Lung (tissue), 12 donors: ENCODE data around the gene SPECC1L. TPM values are rescaled to one million over a fixed set of nuclear protein-coding genes. Genes with fewer than 3 reads are reported as not detected.

Experiments
- ATAC-seq: fragments of 200-7000 bp; cut with Tn5 transposase; one replicate; pipeline ENCODE4 v1.9.1; 2020; ENCODE audit warnings: moderate number of reproducible peaks; ENCODE audit not compliant: insufficient read depth, low FRiP score
- DNase-seq, 3 donors: peaks; one replicate each; pipeline ENCODE4 v3.0.0-alpha.2; 2013 to 2017
- H3K27ac ChIP-seq, 2 donors: one replicate each; pipeline ENCODE4 v1.5.1; 2013; ENCODE audit warnings: mild to moderate bottlenecking in 2 of 2, moderate library complexity in 2 of 2, control low read depth in 1 of 2, inconsistent platforms in 1 of 2, low read depth in 1 of 2, low read length in 1 of 2
- H3K27me3 ChIP-seq, 3 donors: one replicate each; pipeline ENCODE4 v1.5.1; 2013; ENCODE audit warnings: low read length in 2 of 3; ENCODE audit not compliant: control insufficient read depth in 3 of 3, insufficient read depth in 3 of 3
- H3K36me3 ChIP-seq, 4 donors: one replicate each; pipeline ENCODE4 v1.5.1; 2013; ENCODE audit warnings: low read length in 4 of 4, mild to moderate bottlenecking in 1 of 4, moderate library complexity in 1 of 4; ENCODE audit not compliant: control insufficient read depth in 4 of 4, insufficient read depth in 4 of 4
- H3K4me1 ChIP-seq, 5 donors: one replicate each; pipeline ENCODE4 v1.5.1; 2013; ENCODE audit warnings: low read length in 5 of 5, mild to moderate bottlenecking in 2 of 5, moderate library complexity in 1 of 5; ENCODE audit not compliant: control insufficient read depth in 5 of 5, insufficient read depth in 5 of 5
- H3K4me3 ChIP-seq: one replicate; pipeline ENCODE4 v1.5.1; 2013; ENCODE audit warnings: mild to moderate bottlenecking, control low read depth, moderate library complexity
- H3K9ac ChIP-seq, 2 donors: one replicate each; pipeline ENCODE4 v1.5.1; 2013; ENCODE audit warnings: low read length in 2 of 2, control low read depth in 1 of 2; ENCODE audit not compliant: insufficient read depth in 1 of 2
- H3K9me3 ChIP-seq, 4 donors: one replicate each; pipeline ENCODE4 v1.5.1; 2013; ENCODE audit warnings: low read length in 3 of 4, mild to moderate bottlenecking in 1 of 4, moderate library complexity in 1 of 4; ENCODE audit not compliant: control insufficient read depth in 4 of 4, insufficient read depth in 3 of 4
- WGBS, 2 donors: extraction: QIAGEN DNeasy Blood & Tissue Kit; methylation state at CpG; one replicate each; pipeline ENCODE4 v1.1.7; 2013; 5-methylcytosine and 5-hydroxymethylcytosine counted together
- polyA plus RNA-seq, 2 donors: library from polyadenylated mRNA; stranded (reverse); fragments of 200-250 nt; gene quantifications; one replicate each; pipeline ENCODE4 v1.2.1, GENCODE V29; 2013
- total RNA-seq, 2 donors: library from RNA; depleted of rRNA in 1 of 2; stranded (reverse); fragments of >200 nt in 1 of 2; gene quantifications; one replicate each; pipeline ENCODE4 v1.2.1, GENCODE V29; 2014 to 2021
- TF ChIP-seq, protein P1 (sequence below): IDR thresholded peaks from 2 replicates; pipeline ENCODE4 v1.5.1; 2012; ENCODE audit warnings: mild to moderate bottlenecking; ENCODE audit errors: control extremely low read depth, extremely low read depth
- donor health status: control.
- donor health status: control.
- donor health status: Bipolar disorder and iron deficiency.
- donor health status: healthy.
- donor health status: DM: yes; HTN: yes; CAD: no.

SPECC1L gene
- total and polyA plus RNA-seq, 4 donors: 10.4 to 83.9 (median 37.8) TPM

DNA sequence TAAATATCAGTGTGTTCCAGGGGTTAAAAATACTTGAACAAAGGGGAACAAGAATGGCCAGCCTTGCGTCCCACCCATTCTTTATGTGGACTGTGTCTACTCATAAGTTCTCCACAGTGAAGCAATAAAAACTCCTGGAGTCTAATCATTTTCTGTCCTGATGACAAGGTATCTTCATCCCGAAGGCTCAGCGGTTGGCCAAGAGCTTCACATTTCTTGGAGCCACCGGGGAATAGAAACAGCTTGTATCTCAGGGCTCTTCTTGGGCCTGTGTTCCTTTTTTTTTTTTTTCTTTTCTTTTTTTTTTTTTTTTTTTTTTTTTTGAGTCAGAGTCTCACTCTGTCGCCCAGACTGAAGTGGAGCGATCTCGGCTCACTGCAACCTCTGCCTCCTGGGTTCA is 119.9 kb downstream of the SPECC1L start:
- WGBS, 2 donors: 47 to 55% methylated on average over 7 of the region's 7 CpGs
- H3K4me3 ChIP-seq: no peak overlapping the region
- ATAC-seq (no peak), DNase-seq (peak in 2 of 3 donors; percentile 39 to 44)
- H3K4me1 ChIP-seq: peaks cover 6 to 39% (median 18%) of the 10 kb centered on the region in 5 donors
- H3K9me3 ChIP-seq: peaks cover 0 to 3% (median 0%) of the 10 kb centered on the region in 4 donors
- TF ChIP-seq, protein P1, sequence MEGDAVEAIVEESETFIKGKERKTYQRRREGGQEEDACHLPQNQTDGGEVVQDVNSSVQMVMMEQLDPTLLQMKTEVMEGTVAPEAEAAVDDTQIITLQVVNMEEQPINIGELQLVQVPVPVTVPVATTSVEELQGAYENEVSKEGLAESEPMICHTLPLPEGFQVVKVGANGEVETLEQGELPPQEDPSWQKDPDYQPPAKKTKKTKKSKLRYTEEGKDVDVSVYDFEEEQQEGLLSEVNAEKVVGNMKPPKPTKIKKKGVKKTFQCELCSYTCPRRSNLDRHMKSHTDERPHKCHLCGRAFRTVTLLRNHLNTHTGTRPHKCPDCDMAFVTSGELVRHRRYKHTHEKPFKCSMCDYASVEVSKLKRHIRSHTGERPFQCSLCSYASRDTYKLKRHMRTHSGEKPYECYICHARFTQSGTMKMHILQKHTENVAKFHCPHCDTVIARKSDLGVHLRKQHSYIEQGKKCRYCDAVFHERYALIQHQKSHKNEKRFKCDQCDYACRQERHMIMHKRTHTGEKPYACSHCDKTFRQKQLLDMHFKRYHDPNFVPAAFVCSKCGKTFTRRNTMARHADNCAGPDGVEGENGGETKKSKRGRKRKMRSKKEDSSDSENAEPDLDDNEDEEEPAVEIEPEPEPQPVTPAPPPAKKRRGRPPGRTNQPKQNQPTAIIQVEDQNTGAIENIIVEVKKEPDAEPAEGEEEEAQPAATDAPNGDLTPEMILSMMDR: no peak
- H3K9ac ChIP-seq: no peak overlapping the region
- peak overlapping the region in 1 of 2 donors; percentile 61 for H3K27ac ChIP-seq
- H3K36me3 ChIP-seq: peaks cover 0 to 28% (median 4%) of the 10 kb centered on the region in 4 donors
- no peaks in the 10 kb centered on the region for H3K27me3 ChIP-seq

GRCh38 chr22:24391836-24392217 is 121.2 kb downstream of the SPECC1L start:
- TF ChIP-seq, protein P1: no peak
- no peaks in the 10 kb centered on the region for H3K27me3 ChIP-seq
- no peak overlapping the region for H3K9ac ChIP-seq
- peaks cover 6 to 38% (median 18%) of the 10 kb centered on the region in 5 donors for H3K4me1 ChIP-seq
- H3K9me3 ChIP-seq: peaks cover 0 to 3% (median 0%) of the 10 kb centered on the region in 4 donors
- peaks cover 5 to 33% (median 6%) of the 10 kb centered on the region in 4 donors for H3K36me3 ChIP-seq
- 70 to 73% methylated on average over 3 of the region's 3 CpGs for WGBS, 2 donors
- no peak overlapping the region for H3K4me3 ChIP-seq
- DNase-seq (no peak), ATAC-seq (no peak)
- H3K27ac ChIP-seq: peak overlapping the region in 1 of 2 donors; percentile 32

DNA sequence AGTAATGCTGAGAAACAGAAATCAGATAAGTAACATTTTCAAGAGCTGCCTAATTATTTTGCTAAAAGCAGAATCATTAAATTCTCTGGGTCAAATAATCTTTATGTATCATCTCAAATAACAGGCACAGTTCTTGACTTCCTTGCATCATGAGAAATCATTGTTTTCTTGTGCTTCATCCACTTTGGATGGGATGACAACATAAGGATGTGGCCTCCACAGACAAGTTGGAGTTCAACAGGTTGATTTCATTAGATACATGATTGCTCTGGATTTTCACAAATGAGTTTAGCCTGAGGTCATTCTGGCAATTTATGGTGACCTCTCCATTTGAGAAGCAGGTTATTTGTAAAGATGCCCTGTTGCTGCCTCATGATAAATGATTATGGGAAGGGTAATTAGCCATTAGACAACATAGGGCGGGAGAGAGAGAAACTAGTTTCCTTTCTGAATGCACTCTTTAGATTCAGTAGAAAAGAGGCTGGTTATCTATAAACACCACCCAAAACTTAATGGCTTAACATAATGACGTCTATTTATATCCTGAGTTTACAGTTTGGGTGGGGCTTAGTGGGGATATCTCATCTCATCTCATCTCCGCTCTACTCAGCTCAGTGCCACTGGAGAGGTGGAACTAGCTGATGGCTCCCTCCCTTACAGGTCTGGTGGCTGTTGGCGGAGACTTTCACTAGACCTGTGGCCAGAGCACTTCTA is 121.7 kb downstream of the SPECC1L start:
- 75 to 80% methylated on average over 4 of the region's 4 CpGs for WGBS, 2 donors
- H3K9ac ChIP-seq: no peak overlapping the region
- TF ChIP-seq, protein P1: no peak
- peak overlapping the region in 1 of 2 donors; percentile 60 for H3K27ac ChIP-seq
- H3K4me3 ChIP-seq: no peak overlapping the region
- no peak for DNase-seq
- H3K36me3 ChIP-seq: peaks cover 5 to 38% (median 7%) of the 10 kb centered on the region in 4 donors
- peaks cover 6 to 36% (median 18%) of the 10 kb centered on the region in 5 donors for H3K4me1 ChIP-seq
- no peaks in the 10 kb centered on the region for H3K27me3 ChIP-seq
- ATAC-seq: no peak
- H3K9me3 ChIP-seq: peaks cover 0 to 3% (median 0%) of the 10 kb centered on the region in 4 donors
